ENCODE measurements around the gene COL27A1.

COL27A1 gene

DNA sequence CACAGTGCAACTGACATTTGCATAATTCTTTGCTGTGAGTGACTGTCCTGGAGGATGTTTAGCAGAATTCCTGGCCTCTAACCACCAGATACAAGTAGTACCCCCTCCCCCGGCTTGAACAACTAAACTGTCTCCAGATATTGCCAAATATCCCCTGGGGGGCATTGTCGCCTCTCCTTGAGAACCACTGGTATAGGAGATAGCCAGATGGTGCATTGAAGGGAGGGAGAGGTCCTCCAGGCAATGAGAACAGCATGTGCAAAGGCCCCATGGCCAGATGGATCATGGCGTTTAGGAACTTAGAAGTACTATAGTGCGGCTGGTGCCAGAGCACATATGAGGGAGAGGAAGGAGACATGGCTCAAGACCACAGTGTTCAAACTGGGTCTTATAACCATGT, 148.6 kb downstream of the COL27A1 start:
- TF ChIP-seq, protein P1, sequence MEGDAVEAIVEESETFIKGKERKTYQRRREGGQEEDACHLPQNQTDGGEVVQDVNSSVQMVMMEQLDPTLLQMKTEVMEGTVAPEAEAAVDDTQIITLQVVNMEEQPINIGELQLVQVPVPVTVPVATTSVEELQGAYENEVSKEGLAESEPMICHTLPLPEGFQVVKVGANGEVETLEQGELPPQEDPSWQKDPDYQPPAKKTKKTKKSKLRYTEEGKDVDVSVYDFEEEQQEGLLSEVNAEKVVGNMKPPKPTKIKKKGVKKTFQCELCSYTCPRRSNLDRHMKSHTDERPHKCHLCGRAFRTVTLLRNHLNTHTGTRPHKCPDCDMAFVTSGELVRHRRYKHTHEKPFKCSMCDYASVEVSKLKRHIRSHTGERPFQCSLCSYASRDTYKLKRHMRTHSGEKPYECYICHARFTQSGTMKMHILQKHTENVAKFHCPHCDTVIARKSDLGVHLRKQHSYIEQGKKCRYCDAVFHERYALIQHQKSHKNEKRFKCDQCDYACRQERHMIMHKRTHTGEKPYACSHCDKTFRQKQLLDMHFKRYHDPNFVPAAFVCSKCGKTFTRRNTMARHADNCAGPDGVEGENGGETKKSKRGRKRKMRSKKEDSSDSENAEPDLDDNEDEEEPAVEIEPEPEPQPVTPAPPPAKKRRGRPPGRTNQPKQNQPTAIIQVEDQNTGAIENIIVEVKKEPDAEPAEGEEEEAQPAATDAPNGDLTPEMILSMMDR (IDR thresholded peaks at IDR 0.05; ENCODE audit: low read depth, low read length) = no peak
- DNase-seq (ENCODE audit: extremely low read depth, low read depth) = no peak

DNA sequence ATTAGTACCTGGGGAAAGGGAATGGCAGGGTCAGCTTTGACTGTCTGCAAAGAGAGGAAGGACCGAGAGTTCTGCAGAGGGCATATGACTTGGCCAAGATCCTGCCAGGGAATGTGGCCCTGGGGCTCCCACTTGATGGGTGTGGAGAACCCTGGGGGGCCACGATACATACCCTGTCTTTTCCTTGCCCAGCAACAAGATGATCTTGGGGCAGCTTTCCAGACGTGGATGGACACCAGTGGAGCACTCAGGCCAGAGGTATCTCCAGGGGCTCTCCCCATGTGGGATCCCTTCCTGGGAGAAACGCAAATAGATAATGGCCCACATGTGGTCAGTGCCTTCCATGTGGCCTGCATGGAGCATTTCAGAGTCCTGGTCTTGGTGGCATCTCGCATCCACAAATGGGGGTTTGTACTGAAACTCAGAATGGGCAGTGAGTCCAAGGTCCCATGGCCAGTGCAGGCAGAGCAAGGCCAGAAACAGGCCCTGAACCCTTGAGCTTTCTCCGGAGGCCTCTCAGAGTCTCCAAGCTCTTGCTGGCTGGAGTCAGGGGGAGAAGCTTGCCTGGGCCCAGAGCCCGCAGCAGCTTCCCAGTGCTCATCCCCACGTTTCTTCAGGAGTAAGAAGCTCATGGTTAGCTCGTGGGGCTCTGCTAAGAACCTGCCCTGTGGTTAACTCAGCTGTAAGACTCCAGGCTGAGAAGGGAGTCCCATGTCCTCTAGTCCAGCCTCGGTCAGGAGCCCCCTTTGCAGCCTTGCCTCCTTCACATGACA, 149.3 kb downstream of the COL27A1 start:
- DNase-seq (ENCODE audit: extremely low read depth, low read depth) = no peak
- TF ChIP-seq, protein P1 (IDR thresholded peaks at IDR 0.05; ENCODE audit: low read depth, low read length) = no peak

DNA sequence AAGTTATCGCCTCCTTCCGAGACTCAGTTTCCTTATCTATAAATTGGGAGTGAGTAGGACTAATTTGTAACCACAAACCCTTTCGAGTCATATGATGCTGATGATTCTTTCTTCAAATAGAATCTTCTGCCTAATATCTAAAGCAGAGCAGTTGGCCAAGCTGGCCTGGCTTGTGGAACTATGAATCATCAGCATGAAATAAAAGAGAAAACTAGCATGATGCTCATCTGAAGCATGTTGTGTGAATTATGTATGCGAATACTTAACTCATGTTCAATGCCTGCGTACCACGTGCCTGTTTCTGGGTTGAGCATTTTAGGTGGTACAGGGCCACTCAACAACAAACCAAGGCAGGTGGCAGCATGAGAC, 152.5 kb downstream of the COL27A1 start:
- no peak for DNase-seq (ENCODE audit: extremely low read depth, low read depth)
- TF ChIP-seq, protein P1 (IDR thresholded peaks at IDR 0.05; ENCODE audit: low read depth, low read length) = no peak

DNA sequence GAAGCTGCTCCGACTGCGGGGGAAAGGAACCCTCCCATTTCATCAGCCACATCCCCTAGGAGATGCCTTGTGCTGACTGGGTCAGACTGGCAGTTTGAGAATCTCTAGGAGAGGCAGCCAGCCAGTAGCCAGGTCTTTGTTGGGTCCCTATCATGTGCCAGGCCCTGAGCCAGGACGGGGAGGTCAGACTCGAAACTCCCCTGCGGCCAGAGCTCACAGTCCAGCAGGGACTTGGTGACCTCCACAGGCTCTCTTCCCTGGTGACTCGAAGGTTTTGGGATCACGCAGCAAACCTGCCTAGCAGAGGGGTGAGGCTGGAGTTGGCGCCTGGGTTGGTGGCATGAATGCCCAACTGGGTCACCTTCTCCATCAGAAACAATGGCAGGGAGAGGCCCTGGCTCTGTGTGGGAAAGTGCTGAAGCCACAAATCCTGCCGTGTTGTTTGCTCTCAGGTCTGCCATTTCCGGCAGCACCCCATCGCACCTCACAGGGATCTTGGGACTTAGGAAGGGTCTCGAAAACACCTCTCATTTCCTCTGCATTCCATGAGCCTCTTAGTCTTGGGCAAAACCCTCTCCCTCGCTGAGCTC, 153.1 kb downstream of the COL27A1 start:
- TF ChIP-seq, protein P1 (IDR thresholded peaks at IDR 0.05; ENCODE audit: low read depth, low read length) = no peak
- DNase-seq (ENCODE audit: extremely low read depth, low read depth) = no peak

DNA sequence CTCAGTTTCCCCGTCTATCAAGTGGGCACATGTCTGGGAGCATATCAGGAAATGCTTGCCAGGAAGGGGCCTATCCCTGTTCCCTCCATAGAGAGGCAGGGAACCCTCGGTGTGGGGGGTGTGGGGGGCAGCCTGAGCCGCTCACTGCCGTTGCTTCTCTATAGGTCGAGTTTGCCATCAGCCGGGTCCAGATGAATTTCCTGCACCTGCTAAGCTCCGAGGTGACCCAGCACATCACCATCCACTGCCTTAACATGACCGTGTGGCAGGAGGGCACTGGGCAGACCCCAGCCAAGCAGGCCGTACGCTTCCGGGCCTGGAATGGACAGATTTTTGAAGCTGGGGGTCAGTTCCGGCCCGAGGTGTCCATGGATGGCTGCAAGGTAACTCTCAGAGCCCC, 153.8 kb downstream of the COL27A1 start:
- no peak for DNase-seq (ENCODE audit: extremely low read depth, low read depth)
- TF ChIP-seq, protein P1 (IDR thresholded peaks at IDR 0.05; ENCODE audit: low read depth, low read length) = no peak

DNA sequence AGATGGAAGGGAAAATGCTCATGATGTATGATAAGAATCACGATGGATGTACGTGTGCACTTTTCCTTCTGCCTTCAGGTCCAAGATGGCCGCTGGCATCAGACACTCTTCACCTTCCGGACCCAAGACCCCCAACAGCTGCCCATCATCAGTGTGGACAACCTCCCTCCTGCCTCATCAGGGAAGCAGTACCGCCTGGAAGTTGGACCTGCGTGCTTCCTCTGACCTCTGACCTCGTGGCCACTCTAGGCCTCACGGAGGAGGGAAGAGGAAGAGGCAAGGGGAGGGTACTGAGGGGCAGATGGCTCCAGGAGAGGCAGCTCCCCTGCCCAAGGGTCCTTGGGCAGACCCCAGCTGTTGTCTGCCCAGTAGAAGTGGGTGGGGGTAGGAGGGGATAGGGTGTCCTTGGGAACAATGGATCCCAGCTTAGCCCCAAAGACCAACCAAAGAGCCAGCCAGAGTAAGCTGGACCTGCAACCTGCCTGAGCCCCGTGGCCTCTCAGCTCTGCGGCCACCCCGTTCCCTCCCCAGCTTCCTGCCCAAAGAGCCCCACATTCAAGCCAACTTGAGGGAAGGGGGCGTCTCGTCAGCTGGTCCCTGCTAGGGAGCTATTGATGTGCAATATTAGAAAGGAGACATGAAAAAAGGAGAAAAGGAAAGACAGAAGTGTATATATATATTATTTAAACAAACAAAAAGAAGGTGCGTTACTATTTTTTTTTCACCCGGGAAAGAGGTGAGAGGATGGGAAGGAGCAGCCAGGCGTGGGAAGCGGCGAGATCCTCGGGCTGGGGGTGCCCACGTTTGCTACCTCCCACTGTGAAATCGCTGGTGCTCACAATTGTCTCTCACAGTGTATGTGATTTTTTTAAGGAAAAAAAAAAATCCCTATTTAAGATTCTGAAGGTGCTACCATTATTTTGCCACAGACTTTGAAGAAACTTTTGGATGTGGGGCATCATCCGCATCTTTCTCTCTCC, 155.4 kb downstream of the COL27A1 start:
- TF ChIP-seq, protein P1 (IDR thresholded peaks at IDR 0.05; ENCODE audit: low read depth, low read length) = no peak
- DNase-seq (ENCODE audit: extremely low read depth, low read depth) = no peak

Data from AG09319 (cell line).